ENCODE data around the gene FUCA1. TPM values are rescaled to one million over a fixed set of nuclear protein-coding genes. Genes with fewer than 3 reads are reported as not detected.
A peak's percentile ranks its signal among the peaks of the same experiment; 100 is the strongest.

FUCA1 gene
- total and polyA plus RNA-seq, 2 of the 8 experiments (the other 6 are each of a cell fraction or from before 2014, with no cell fraction given) = 5.9 to 6.4 TPM

- 2% methylated on average over 32 of the region's 42 CpGs; no CpG with 5 or more reads in 1 of the 2 experiments for WGBS, 2 experiments (ENCODE audit: extremely low coverage in 1 of 2, insufficient coverage in 1 of 2, insufficient read length in 1 of 2, insufficient replicate concordance in 2 of 2, low coverage in 1 of 2, low lambda C conversion rate in 2 of 2, missing lambda C conversion rate in 1 of 2)
- H4K91ac ChIP-seq (replicated peaks; ENCODE audit: insufficient read length, low read length) = peak within 1 kb of the TSS; percentile 60
- peak within 1 kb of the TSS; percentile 95 for H3K18ac ChIP-seq (ENCODE audit: extremely low read depth, low read length)
- H2AFZ ChIP-seq (ENCODE audit: low read length) = peak within 1 kb of the TSS; percentile 73; the same call in 1 of the 2 replicates
- H2AK5ac ChIP-seq (ENCODE audit: low read depth, low read length) = no peak within 1 kb of the TSS
- H3K9ac ChIP-seq (replicated peaks in 1 of 4; ENCODE audit: extremely low read depth in 1 of 4, low read depth in 3 of 4, low read length in 3 of 4) = peak within 1 kb of the TSS; percentile 90 to 94 (median 93)
- H3K4me1 ChIP-seq (replicated peaks in 1 of 4; ENCODE audit: control insufficient read depth in 3 of 4, insufficient read depth in 4 of 4, low read length in 3 of 4) = peaks cover 0 to 6% (median 1%) of the 10 kb centered on the region in 4 experiments; a peak in 2 of 7 replicates
- no peaks in the 10 kb centered on the region for H3K36me3 ChIP-seq (ENCODE audit: control insufficient read depth in 2 of 4, insufficient read depth in 4 of 4, low read length in 3 of 4)
- H2BK12ac ChIP-seq (ENCODE audit: low read depth, low read length) = no peak within 1 kb of the TSS
- ChIA-PET CTCF (ENCODE audit: partially characterized antibody) (interaction anchor here (0.6 to 8.5 kb wide), 9 partner anchors 14 to 1785 kb away, joined by 3 to 99 read pairs (median 3); no protein-coding TSS in a partner anchor), POLR2A (ENCODE audit: partially characterized antibody) (interaction anchor here (0.7 to 4.2 kb wide), 13 partner anchors 9 to 86 kb away, joined by 3 to 28 read pairs (median 3); partner anchors contain the start of genes GALE and PITHD1)
- H3K27me3 ChIP-seq (replicated peaks in 1 of 4; ENCODE audit: control insufficient read depth in 3 of 4, extremely low read depth in 1 of 4, insufficient read depth in 3 of 4, low read length in 3 of 4) = no peaks in the 10 kb centered on the region
- H2BK20ac ChIP-seq (ENCODE audit: low read length) = no peak within 1 kb of the TSS
- H4K5ac ChIP-seq (ENCODE audit: insufficient read length, low read depth, low read length) = peak within 1 kb of the TSS; percentile 82
- peak within 1 kb of the TSS; percentile 86 to 88 for H3K4me2 ChIP-seq (ENCODE audit: insufficient read depth in 1 of 2, low read depth in 2 of 2, low read length in 2 of 2)
- peak within 1 kb of the TSS; percentile 72 for H3K4ac ChIP-seq (replicated peaks; ENCODE audit: insufficient read length, low read depth, low read length)
- H3K27ac ChIP-seq (ENCODE audit: low read depth, low read length) = peak within 1 kb of the TSS; percentile 96
- H3K56ac ChIP-seq (replicated peaks; ENCODE audit: insufficient read length, low read depth, low read length) = peak within 1 kb of the TSS; percentile 42
- peak within 1 kb of the TSS; percentile 68 for H2BK120ac ChIP-seq (replicated peaks; ENCODE audit: low read depth, low read length)
- H4K20me1 ChIP-seq (replicated peaks in 1 of 2; ENCODE audit: control insufficient read depth in 1 of 2, insufficient read depth in 2 of 2, low read length in 2 of 2) = no peaks in the 10 kb centered on the region
- peak within 1 kb of the TSS; percentile 96 for H2BK5ac ChIP-seq (ENCODE audit: low read depth, low read length)
- H3K23ac ChIP-seq (ENCODE audit: insufficient read length) = no peak within 1 kb of the TSS
- peaks cover 0 to 3% of the 10 kb centered on the region in 2 experiments; a peak in 1 of 4 replicates for H3K79me2 ChIP-seq (ENCODE audit: control insufficient read depth in 1 of 2, insufficient read depth in 2 of 2, low read length in 2 of 2)
- peaks cover 4% of the 10 kb centered on the region for H3K23me2 ChIP-seq (ENCODE audit: low read depth, low read length)
- no peak for FAIRE-seq
- peak within 1 kb of the TSS; percentile 94 for H3K14ac ChIP-seq (ENCODE audit: insufficient read length)
- H2BK15ac ChIP-seq (ENCODE audit: low read length) = no peak within 1 kb of the TSS
- 0 out of 2 replicates have a peak, but pooled peaks cover 3% of the 10 kb centered on the region for H3K79me1 ChIP-seq (ENCODE audit: low read depth, low read length)
- peak in 1 of 2 experiments; percentile 92 for DNase-seq (ENCODE audit: low read depth in 1 of 2, low spot score in 2 of 2)
- H3K9me3 ChIP-seq (ENCODE audit: insufficient read depth in 2 of 2, low read depth in 1 of 2, low read length in 1 of 2) = no peaks in the 10 kb centered on the region
- H4K8ac ChIP-seq (ENCODE audit: extremely low read depth, insufficient read depth, low read length) = peak within 1 kb of the TSS; percentile 98
- H3K4me3 ChIP-seq (ENCODE audit: extremely low read depth in 1 of 4, insufficient read depth in 2 of 4, low read depth in 3 of 4, low read length in 4 of 4) = peak within 1 kb of the TSS; percentile 90 to 96 (median 94)
- TF ChIP-seq ASH2L (IDR thresholded peaks at IDR 0.05; ENCODE audit: low read length) = peak; percentile 83
- 0 out of 2 replicates have a peak, but pooled peaks have one; percentile 19 for TF ChIP-seq BACH1 (IDR thresholded peaks at IDR 0.05; ENCODE audit: low read length)
- peak; percentile 67 for TF ChIP-seq MAX (IDR thresholded peaks at IDR 0.05)
- peak; percentile 94 to 96 for TF ChIP-seq POLR2A (IDR thresholded peaks at IDR 0.05; ENCODE audit: control extremely low read depth in 1 of 2, low read depth in 2 of 2, low read length in 2 of 2)
- TF ChIP-seq YY1 (IDR thresholded peaks at IDR 0.05; ENCODE audit: low read depth, low read length) = peak; percentile 96
- no peak for TF ChIP-seq JUND (IDR thresholded peaks at IDR 0.05; ENCODE audit: low read length)
- peak; percentile 77 for TF ChIP-seq USF2 (IDR thresholded peaks at IDR 0.05; ENCODE audit: low read length)
- peak; percentile 86 for TF ChIP-seq TBP (IDR thresholded peaks at IDR 0.05; ENCODE audit: low read depth, low read length)
- TF ChIP-seq TAF1 (IDR thresholded peaks at IDR 0.05; ENCODE audit: low read depth, low read length) = peak; percentile 97
- no peak for TF ChIP-seq GABPA (IDR thresholded peaks at IDR 0.05; ENCODE audit: borderline replicate concordance, insufficient read depth, low read length)
- TF ChIP-seq SRF (IDR thresholded peaks at IDR 0.05; ENCODE audit: low read depth, low read length) = no peak
- no peak for TF ChIP-seq BCL11A (IDR thresholded peaks at IDR 0.05; ENCODE audit: low read depth in 2 of 2, low read length in 2 of 2)
Observed at GRCh38 chr1:23825076-23825761, 42.9 kb downstream of the FUCA1 start, which contains the start of gene HMGCL. Gene HMGCL (minus strand): TSS chr1:23825429. CDS start chr1:23825415, 14 bp downstream.

Measured in H1 (cell line).